ENCODE results near the gene TRNT1. TPM values are rescaled to one million over a fixed set of nuclear protein-coding genes. Genes with fewer than 3 reads are reported as not detected.

Gene TRNT1
- total RNA-seq (2021; ENCODE audit: unreplicated experiment) (22.8 TPM), Bru-seq, nascent RNA (percentile 90 among the genes with signal in this experiment), BruChase-seq, experiment 1, labeled RNA remaining after a 2-hour chase (percentile 78 among the genes with signal in this experiment), BruChase-seq, experiment 2, labeled RNA remaining after a 6-hour chase (percentile 75 among the genes with signal in this experiment)
- polyA plus RNA-seq (2012; ENCODE audit: insufficient read length), result 12.6 TPM
- long read RNA-seq, transcript TRNT1-201 (8 exons, 2,276 nt), result major isoform, 36 of 74 reads
- long read RNA-seq, partial matches to known transcripts, result 7 of 74 reads
- long read RNA-seq, other reads (novel, unspliced or antisense), result 25 of 74 reads

- Histone ChIP-seq H3K4me1 (ENCODE audit: control insufficient read depth, insufficient read depth, low read length) (no peaks in the 10 kb centered on the region), H3K4me3 (ENCODE audit: low read depth in 2 of 2, low read length in 2 of 2) (peak within 1 kb of the TSS; percentile 85 to 90), H3K27me3 (ENCODE audit: control insufficient read depth, insufficient read depth, low read length) (no peaks in the 10 kb centered on the region), H3K27ac (ENCODE audit: low read length) (peak within 1 kb of the TSS; percentile 93), H3K9me3 (ENCODE audit: control insufficient read depth, insufficient read depth, low read depth, low read length) (no peaks in the 10 kb centered on the region), H3K36me3 (ENCODE audit: control insufficient read depth, insufficient read depth, low read length) (peaks cover 14% of the 10 kb centered on the region)
- intact Hi-C loops (cut with micrococcal nuclease; ENCODE audit: unreplicated experiment) (no loop called here), in situ Hi-C loops (cut with HindIII; ENCODE audit: low pct_unique_long_range_greater_than_20kb, low sequenced_read_pairs) (no loop called here)
- BruUV-seq (replicated peaks), result no TSS peak
- POLR2A ChIA-PET, result no interaction called here
- CTCF ChIA-PET, result no interaction called here
- ATAC-seq (peak; percentile 98), DNase-seq (ENCODE audit: low read depth, low spot score) (peak; percentile 12)
- TF ChIP-seq POLR2AphosphoS5 (IDR thresholded peaks at IDR 0.05; ENCODE audit: low read depth, low read length) (peak; percentile 64; the same call in 1 of the 2 replicates), TCF7L2 (IDR thresholded peaks at IDR 0.05; ENCODE audit: low read depth, low read length) (no peak), REST (IDR thresholded peaks at IDR 0.05; ENCODE audit: insufficient read depth in 1 of 2, low read depth in 2 of 2, low read length in 1 of 2) (no peak), SIN3A (IDR thresholded peaks at IDR 0.05; ENCODE audit: borderline replicate concordance, insufficient read depth, low read depth, low read length) (no peak; the same call in 1 of the 2 replicates)
Measured at GRCh38 chr3:3126477-3127431, at the start of gene TRNT1. Gene TRNT1, plus strand, starts transcription at chr3:3126940. Its CDS starts 2,101 bp downstream, at chr3:3129041.

GRCh38 chr3:3080309-3080708 is 46.4 kb upstream of the TRNT1 start:
- Histone ChIP-seq H3K36me3 (ENCODE audit: control insufficient read depth, insufficient read depth, low read length) (no peaks in the 10 kb centered on the region), H3K27ac (ENCODE audit: low read length) (no peak overlapping the region), H3K4me3 (ENCODE audit: low read depth in 2 of 2, low read length in 2 of 2) (no peak overlapping the region), H3K4me1 (ENCODE audit: control insufficient read depth, insufficient read depth, low read length) (no peaks in the 10 kb centered on the region), H3K27me3 (ENCODE audit: control insufficient read depth, insufficient read depth, low read length) (no peaks in the 10 kb centered on the region), H3K9me3 (ENCODE audit: control insufficient read depth, insufficient read depth, low read depth, low read length) (no peaks in the 10 kb centered on the region)
- intact Hi-C loops (cut with micrococcal nuclease; ENCODE audit: unreplicated experiment) (no loop called here), in situ Hi-C loops (cut with HindIII; ENCODE audit: low pct_unique_long_range_greater_than_20kb, low sequenced_read_pairs) (no loop called here)
- POLR2A ChIA-PET, result no interaction called here
- BruUV-seq (replicated peaks), result no TSS peak
- DNase-seq (ENCODE audit: low read depth, low spot score) (no peak), ATAC-seq (no peak)
- no peak for TF ChIP-seq POLR2AphosphoS5 (IDR thresholded peaks at IDR 0.05; ENCODE audit: low read depth, low read length)
- TF ChIP-seq, protein P1, sequence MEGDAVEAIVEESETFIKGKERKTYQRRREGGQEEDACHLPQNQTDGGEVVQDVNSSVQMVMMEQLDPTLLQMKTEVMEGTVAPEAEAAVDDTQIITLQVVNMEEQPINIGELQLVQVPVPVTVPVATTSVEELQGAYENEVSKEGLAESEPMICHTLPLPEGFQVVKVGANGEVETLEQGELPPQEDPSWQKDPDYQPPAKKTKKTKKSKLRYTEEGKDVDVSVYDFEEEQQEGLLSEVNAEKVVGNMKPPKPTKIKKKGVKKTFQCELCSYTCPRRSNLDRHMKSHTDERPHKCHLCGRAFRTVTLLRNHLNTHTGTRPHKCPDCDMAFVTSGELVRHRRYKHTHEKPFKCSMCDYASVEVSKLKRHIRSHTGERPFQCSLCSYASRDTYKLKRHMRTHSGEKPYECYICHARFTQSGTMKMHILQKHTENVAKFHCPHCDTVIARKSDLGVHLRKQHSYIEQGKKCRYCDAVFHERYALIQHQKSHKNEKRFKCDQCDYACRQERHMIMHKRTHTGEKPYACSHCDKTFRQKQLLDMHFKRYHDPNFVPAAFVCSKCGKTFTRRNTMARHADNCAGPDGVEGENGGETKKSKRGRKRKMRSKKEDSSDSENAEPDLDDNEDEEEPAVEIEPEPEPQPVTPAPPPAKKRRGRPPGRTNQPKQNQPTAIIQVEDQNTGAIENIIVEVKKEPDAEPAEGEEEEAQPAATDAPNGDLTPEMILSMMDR (IDR thresholded peaks at IDR 0.05), result no peak
- TF ChIP-seq SIN3A (IDR thresholded peaks at IDR 0.05; ENCODE audit: borderline replicate concordance, insufficient read depth, low read depth, low read length), result no peak
- TF ChIP-seq REST (IDR thresholded peaks at IDR 0.05; ENCODE audit: insufficient read depth in 1 of 2, low read depth in 2 of 2, low read length in 1 of 2), result no peak
- no peak for TF ChIP-seq TCF7L2 (IDR thresholded peaks at IDR 0.05; ENCODE audit: low read depth, low read length)
- CTCF ChIA-PET, result no interaction called here

Measured in Panc1 (cell line).